Measurements from ENCODE around the gene COL5A1. TPM values are rescaled to one million over a fixed set of nuclear protein-coding genes. Genes with fewer than 3 reads are reported as not detected.

Gene COL5A1
- polyA plus RNA-seq, 1 donor (not counting 4 experiments of a cell fraction or from before 2014, with no cell fraction given), result 3.1 TPM

DNA sequence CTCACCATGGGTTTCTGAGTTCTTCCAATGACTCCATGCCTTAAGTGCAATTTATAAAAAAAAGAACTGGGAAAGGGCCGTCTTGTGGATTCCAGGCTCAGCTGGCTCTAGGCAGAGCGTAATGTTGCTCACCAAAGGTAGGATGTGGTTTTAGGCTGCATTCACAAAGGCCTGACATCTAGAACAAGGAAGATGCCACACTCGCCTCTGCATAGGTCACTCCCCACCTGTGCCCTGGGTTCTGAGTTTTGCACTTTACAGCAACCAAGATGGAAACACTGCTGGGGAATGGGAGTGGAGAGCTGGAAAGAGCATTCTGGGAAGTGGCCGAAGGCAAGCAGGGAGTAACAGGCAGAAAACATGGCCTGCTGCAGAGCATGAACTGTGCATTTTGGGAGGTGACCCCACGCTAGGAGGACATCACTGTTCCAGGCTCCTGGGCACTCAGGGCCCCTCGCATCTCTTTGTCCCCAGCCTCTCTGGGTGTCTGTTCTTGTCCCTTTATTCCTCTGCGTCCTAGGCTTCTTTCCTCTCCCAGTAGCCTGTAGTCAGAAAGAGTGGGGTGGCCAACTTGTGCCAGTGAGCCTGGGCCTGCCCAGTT is 251.3 kb downstream of the COL5A1 start:
- H3K9me1 ChIP-seq (ENCODE audit: control insufficient read depth, extremely low read depth, insufficient read depth, low read length), result no peaks in the 10 kb centered on the region
- H3K27me3 ChIP-seq (ENCODE audit: control insufficient read depth, extremely low read depth, insufficient read depth, low read length), result peaks cover 9% of the 10 kb centered on the region
- no peaks in the 10 kb centered on the region for H4K20me1 ChIP-seq (ENCODE audit: control insufficient read depth, extremely low read depth, insufficient read depth, low read length)
- H3K9ac ChIP-seq (ENCODE audit: control insufficient read depth, extremely low read depth, insufficient read depth, low read length), result no peak overlapping the region
- no peaks in the 10 kb centered on the region for H3K79me2 ChIP-seq (ENCODE audit: control insufficient read depth, insufficient read depth, low read length)
- peaks cover 3% of the 10 kb centered on the region for H3K4me1 ChIP-seq (ENCODE audit: control insufficient read depth, extremely low read depth, insufficient read depth, low read length)
- no peak for FAIRE-seq
- H3K4me3 ChIP-seq (ENCODE audit: control insufficient read depth in 2 of 3, extremely low read depth in 1 of 3, insufficient read depth in 2 of 3, low read depth in 1 of 3, low read length in 3 of 3), result no peak overlapping the region
- no peak for TF ChIP-seq EZH2 (IDR thresholded peaks at IDR 0.05; ENCODE audit: low read length)
- TF ChIP-seq, protein P1, sequence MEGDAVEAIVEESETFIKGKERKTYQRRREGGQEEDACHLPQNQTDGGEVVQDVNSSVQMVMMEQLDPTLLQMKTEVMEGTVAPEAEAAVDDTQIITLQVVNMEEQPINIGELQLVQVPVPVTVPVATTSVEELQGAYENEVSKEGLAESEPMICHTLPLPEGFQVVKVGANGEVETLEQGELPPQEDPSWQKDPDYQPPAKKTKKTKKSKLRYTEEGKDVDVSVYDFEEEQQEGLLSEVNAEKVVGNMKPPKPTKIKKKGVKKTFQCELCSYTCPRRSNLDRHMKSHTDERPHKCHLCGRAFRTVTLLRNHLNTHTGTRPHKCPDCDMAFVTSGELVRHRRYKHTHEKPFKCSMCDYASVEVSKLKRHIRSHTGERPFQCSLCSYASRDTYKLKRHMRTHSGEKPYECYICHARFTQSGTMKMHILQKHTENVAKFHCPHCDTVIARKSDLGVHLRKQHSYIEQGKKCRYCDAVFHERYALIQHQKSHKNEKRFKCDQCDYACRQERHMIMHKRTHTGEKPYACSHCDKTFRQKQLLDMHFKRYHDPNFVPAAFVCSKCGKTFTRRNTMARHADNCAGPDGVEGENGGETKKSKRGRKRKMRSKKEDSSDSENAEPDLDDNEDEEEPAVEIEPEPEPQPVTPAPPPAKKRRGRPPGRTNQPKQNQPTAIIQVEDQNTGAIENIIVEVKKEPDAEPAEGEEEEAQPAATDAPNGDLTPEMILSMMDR (optimal IDR thresholded peaks at IDR 0.05 in 1 of 3, IDR thresholded peaks at IDR 0.05 in 1 of 3, conservative IDR thresholded peaks at IDR 0.05 in 1 of 3; ENCODE audit: extremely low read depth in 1 of 3, insufficient read depth in 2 of 3, low read length in 3 of 3), result no peak
- no peaks in the 10 kb centered on the region for H3K9me3 ChIP-seq (ENCODE audit: control insufficient read depth, low read depth, low read length)
- H3K36me3 ChIP-seq (ENCODE audit: control insufficient read depth in 2 of 2, extremely low read depth in 1 of 2, insufficient read depth in 2 of 2, low read length in 2 of 2), result no peaks in the 10 kb centered on the region
- no peak overlapping the region for H3K27ac ChIP-seq (ENCODE audit: control insufficient read depth, insufficient read depth, low read length)
- dilution Hi-C loops (cut with MboI; ENCODE audit: extremely low pct_ligation_motif_present, low sequenced_read_pairs), result no loop called here
- no peak overlapping the region for H3K4me2 ChIP-seq (ENCODE audit: control insufficient read depth, extremely low read depth, insufficient read depth, low read depth, low read length)
- no peak for DNase-seq (ENCODE audit: low read depth, low spot score)
- H2AFZ ChIP-seq (ENCODE audit: control insufficient read depth, low read length), result no peak overlapping the region

Small RNA genes within 50 kb of the gene (small RNA-seq; reads per million reads assigned to genes)
- gene AL603650.1 (ENCODE audit: insufficient read length in 3 of 3, low read depth in 3 of 3, low replicate concordance in 1 of 3) (0 reads per million in 3 experiments), gene MIR3689A (ENCODE audit: insufficient read length in 3 of 3, low read depth in 3 of 3, low replicate concordance in 1 of 3) (0 reads per million in 3 experiments), gene MIR3689B (ENCODE audit: insufficient read length in 3 of 3, low read depth in 3 of 3, low replicate concordance in 1 of 3) (0 reads per million in 3 experiments), gene MIR3689C (ENCODE audit: insufficient read length in 3 of 3, low read depth in 3 of 3, low replicate concordance in 1 of 3) (0 reads per million in 3 experiments), gene MIR3689D1 (ENCODE audit: insufficient read length in 3 of 3, low read depth in 3 of 3, low replicate concordance in 1 of 3) (0 reads per million in 3 experiments), gene MIR3689D2 (ENCODE audit: insufficient read length in 3 of 3, low read depth in 3 of 3, low replicate concordance in 1 of 3) (0 reads per million in 3 experiments), gene MIR3689E (ENCODE audit: insufficient read length in 3 of 3, low read depth in 3 of 3, low replicate concordance in 1 of 3) (0 reads per million in 3 experiments), gene MIR3689F (ENCODE audit: insufficient read length in 3 of 3, low read depth in 3 of 3, low replicate concordance in 1 of 3) (0 reads per million in 3 experiments)

Other genes starting within 250 kb of the COL5A1 start
- not detected in 3 replicates for gene FCN2, start 239.0 kb downstream of the COL5A1 start, polyA plus RNA-seq